Coronary artery (tissue), 2 donors: Measurements from ENCODE around the gene CDK16.

ENCODE experiments used
- DNase-seq: peaks from one replicate; pipeline ENCODE4 v3.0.0-alpha.2; 2017; ENCODE audit warnings: low spot score
- H3K27ac ChIP-seq, 2 donors: fragments of 200-600 bp; sonication (generic); one replicate each; pipeline ENCODE4 v1.5.1; 2016 to 2019
- H3K4me3 ChIP-seq: fragments of 200-600 bp; sonication (generic); 2 replicates; pipeline ENCODE4 v1.5.1; 2016; ENCODE audit warnings: mild to moderate bottlenecking, moderate library complexity
- CTCF ChIP-seq: fragments of 200-600 bp; sonication (generic); IDR thresholded peaks from one replicate; pipeline ENCODE4 v1.5.1; 2019; ENCODE audit warnings: antibody characterized with exemption

Gene CDK16

GRCh38 chrX:47198687-47199080 lies 19.8 kb upstream of the CDK16 start:
- H3K27ac ChIP-seq: peak overlapping the region in 1 of 2 donors; percentile 1
- no peak overlapping the region for H3K4me3 ChIP-seq
- DNase-seq: no peak
- TF ChIP-seq CTCF: no peak

GRCh38 chrX:47199286-47199685 lies 19.2 kb upstream of the CDK16 start:
- Histone ChIP-seq H3K4me3 (no peak overlapping the region), H3K27ac (no peak overlapping the region)
- no peak for TF ChIP-seq CTCF
- DNase-seq: no peak

GRCh38 chrX:47200385-47201150 lies 17.9 kb upstream of the CDK16 start:
- DNase-seq: no peak
- no peak for TF ChIP-seq CTCF
- Histone ChIP-seq H3K27ac (peak overlapping the region in 1 of 2 donors; percentile 66), H3K4me3 (no peak overlapping the region)

GRCh38 chrX:47201345-47201944 lies 17.0 kb upstream of the CDK16 start:
- DNase-seq: no peak
- Histone ChIP-seq H3K4me3 (no peak overlapping the region), H3K27ac (peak overlapping the region in 1 of 2 donors; percentile 66)
- no peak for TF ChIP-seq CTCF

GRCh38 chrX:47202316-47202715 lies 16.2 kb upstream of the CDK16 start:
- TF ChIP-seq CTCF: no peak
- no peak overlapping the region for H3K4me3 ChIP-seq
- no peak overlapping the region for H3K27ac ChIP-seq
- no peak for DNase-seq

- no peak for DNase-seq
- H3K4me3 ChIP-seq: no peak overlapping the region
- TF ChIP-seq CTCF: no peak
- H3K27ac ChIP-seq: no peak overlapping the region
Measured at GRCh38 chrX:47202877-47203276, 15.6 kb upstream of the CDK16 start.

GRCh38 chrX:47204970-47205369 lies 13.5 kb upstream of the CDK16 start:
- no peak for TF ChIP-seq CTCF
- Histone ChIP-seq H3K27ac (no peak overlapping the region), H3K4me3 (no peak overlapping the region)
- DNase-seq: no peak
